T47D (cell line): ENCODE results near the gene GAPDHS.

Source experiments
- DNase-seq, 2 experiments: peaks; one replicate each; pipeline versions ENCODE4 v3.0.0 to v3.0.0-alpha.2; 2011 to 2012; ENCODE audit warnings: low read depth in 1 of 2, low spot score in 1 of 2
- JUND ChIP-seq: IDR thresholded peaks from 2 replicates; pipeline ENCODE4 v1.6.1; 2012; ENCODE audit warnings: low read depth
- in situ Hi-C: cut with HindIII; loops from 2 replicates; pipeline ENCODE4 v1.10.0; 2016; ENCODE audit warnings: low sequenced_read_pairs, low pct_unique_long_range_greater_than_20kb

GAPDHS gene

GRCh38 chr19:35569281-35569781 is 36.1 kb downstream of the GAPDHS start:
- in situ Hi-C loops = no loop called here
- DNase-seq = no peak

DNA sequence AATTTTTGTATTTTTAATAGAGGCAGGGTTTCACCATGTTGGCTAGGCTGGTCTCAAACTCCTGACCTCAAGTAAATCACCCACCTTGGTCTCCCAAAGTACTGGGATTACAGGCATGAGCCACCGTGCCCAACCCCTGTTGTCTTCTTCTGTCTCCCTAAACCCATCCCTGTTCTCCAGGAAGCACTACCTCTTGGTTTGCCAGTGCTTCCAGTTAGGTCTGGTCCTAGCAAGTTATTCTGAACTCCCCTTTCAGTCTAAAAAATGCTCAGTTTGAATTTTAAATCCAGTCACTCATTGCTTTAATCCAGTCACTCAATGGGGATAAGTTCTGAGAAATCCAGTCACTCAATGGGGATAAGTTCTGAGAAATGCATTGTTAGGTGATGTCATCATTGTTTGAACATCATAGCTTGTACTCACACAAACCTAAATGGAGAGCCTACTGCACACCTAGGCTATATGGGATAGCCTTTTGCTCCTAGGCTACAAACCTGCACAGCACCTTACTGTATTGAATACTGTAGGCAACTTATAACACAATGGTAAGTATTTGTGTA is 38.2 kb downstream of the GAPDHS start:
- TF ChIP-seq JUND = no peak
- DNase-seq = no peak
- in situ Hi-C loops = no loop called here

More at GRCh38 chr19:35569281-35569781, 36.1 kb downstream of the GAPDHS start:
- TF ChIP-seq JUND = no peak

- DNase-seq = no peak
- TF ChIP-seq JUND = no peak
- in situ Hi-C loops = no loop called here
These were observed 44.7 kb downstream of the GAPDHS start for GRCh38 chr19:35577918-35578317.

GRCh38 chr19:35578707-35579106 is 45.5 kb downstream of the GAPDHS start:
- in situ Hi-C loops = no loop called here
- no peak for TF ChIP-seq JUND
- no peak for DNase-seq

DNA sequence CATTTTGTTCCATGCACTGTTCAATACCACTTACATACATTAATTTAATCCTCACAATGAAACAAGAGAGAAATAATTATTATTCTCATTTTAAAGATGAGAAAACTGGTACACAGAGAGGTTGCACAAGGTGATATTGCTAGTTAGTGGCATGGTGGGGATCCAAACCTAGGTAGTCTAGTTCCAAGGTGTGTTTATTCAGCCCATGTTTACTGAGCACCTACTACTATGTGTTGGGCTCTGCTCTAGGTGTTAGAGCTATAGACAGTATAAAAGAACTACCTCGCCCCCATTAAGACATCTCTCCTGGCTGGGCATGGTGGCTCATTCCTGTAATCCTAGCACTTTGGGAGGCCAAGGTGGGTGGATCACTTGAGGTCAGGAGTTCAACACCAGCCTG is 49.5 kb downstream of the GAPDHS start:
- DNase-seq = no peak
- in situ Hi-C loops = no loop called here
- TF ChIP-seq JUND = no peak

DNA sequence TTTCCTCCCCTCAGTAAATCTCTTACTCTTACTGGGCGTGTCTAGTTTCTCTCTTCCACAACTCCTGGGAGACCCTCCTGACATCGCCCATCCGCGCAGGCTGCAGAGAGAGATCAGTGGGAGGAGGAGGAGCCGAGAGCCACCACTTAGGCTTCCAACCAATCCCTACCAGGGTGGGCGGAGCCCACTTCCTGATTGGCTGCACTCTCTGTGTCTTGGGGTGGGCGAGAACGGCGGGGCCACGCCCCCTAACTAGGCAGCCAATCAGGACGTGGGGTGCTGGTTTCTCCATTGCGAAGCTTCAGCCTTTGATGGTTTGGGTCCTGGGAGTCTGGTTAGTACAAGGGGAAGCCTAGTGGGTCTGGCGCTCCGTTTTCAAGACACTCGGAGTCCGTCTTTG is 52.6 kb downstream of the GAPDHS start, which contains the start of gene PMIS2:
PMIS2 (plus strand) TSS at position 326 of the 400 bp plus-strand sequence. CDS start 87 bp downstream, outside the sequence.
- in situ Hi-C loops = no loop called here
- peak in 1 of 2 experiments; percentile 26 for DNase-seq
- TF ChIP-seq JUND = no peak

GRCh38 chr19:35587321-35587720 is 54.1 kb downstream of the GAPDHS start:
- no peak for DNase-seq
- no peak for TF ChIP-seq JUND

DNA sequence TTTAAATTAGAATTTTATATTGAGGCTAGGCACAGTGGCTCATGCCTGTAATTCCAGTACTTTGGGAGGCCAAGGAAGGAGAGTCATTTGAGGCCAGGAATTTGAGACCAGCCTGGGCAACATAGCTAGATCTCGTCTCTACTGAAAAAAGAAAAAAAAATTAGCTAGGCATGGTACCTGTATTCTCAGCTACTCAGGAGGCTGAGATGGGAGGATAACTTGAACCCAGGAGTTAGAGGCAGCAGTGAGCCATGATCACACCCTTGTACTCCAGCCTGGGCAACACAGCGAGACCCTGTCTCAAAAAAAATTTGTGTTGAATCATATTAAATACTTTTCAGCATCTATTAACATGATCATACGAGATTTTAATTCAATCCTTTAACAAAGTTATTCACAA is 57.6 kb downstream of the GAPDHS start:
- no peak for DNase-seq
- in situ Hi-C loops = no loop called here
- no peak for TF ChIP-seq JUND

More at GRCh38 chr19:35587321-35587720, 54.1 kb downstream of the GAPDHS start:
- in situ Hi-C loops = no loop called here

DNA sequence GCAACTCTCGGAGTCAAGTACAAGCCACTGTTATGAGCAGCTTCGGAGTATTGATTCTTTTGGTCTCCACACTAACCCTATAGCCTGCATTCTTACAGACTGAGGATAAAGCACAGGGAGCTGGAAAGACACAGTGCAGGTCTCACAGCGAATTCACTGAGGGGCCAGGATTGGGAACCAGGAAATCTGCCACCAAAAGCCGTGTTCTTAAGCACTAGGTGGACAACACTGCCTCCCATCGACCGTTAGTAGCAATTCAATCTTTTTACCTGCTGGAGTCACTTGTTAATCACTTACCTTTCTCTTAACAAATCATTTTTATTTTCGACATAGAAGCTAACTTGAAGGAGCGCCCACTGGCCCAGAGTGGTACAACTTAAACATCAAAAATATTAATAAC is 59.0 kb downstream of the GAPDHS start:
- TF ChIP-seq JUND = no peak
- peak; percentile 15 to 54 for DNase-seq
- in situ Hi-C loops = no loop called here
